WTC11 (cell line): ENCODE measurements around the gene ESR2. TPM values are rescaled to one million over a fixed set of nuclear protein-coding genes. Genes with fewer than 3 reads are reported as not detected.

Experiments used
- ATAC-seq: fragments of 200-7000 bp; cut with Tn5 transposase; 2 replicates; pipeline ENCODE4 v1.10.0; 2021; ENCODE audit warnings: mild to moderate bottlenecking, moderate library complexity
- CTCF ChIA-PET: fragments of 300-600 bp; sonication (Branson Sonifier 250); formaldehyde crosslinking; loops from one replicate; lab custom pipeline; 2021; ENCODE audit warnings: antibody characterized with exemption; lab: Charles Lee
- POLR2A ChIA-PET: fragments of 350-600 bp; sonication (Branson Sonifier 250); formaldehyde crosslinking; loops from one replicate; lab custom pipeline; 2021; ENCODE audit warnings: antibody characterized with exemption; lab: Charles Lee
- DNase-seq: peaks from one replicate; pipeline ENCODE4 v3.0.0; 2021; ENCODE audit warnings: low spot score
- H3K27ac Mint-ChIP-seq: 2 replicates; pipeline ENCODE4 v1.8.0; 2021; ENCODE audit warnings: mixed read lengths
- H3K27me3 Mint-ChIP-seq: 2 replicates; pipeline ENCODE4 v1.8.0; 2021; ENCODE audit warnings: low read depth, mild to moderate bottlenecking, moderate library complexity, mixed read lengths
- H3K36me3 Mint-ChIP-seq: 2 replicates; pipeline ENCODE4 v1.8.0; 2021; ENCODE audit warnings: mixed read lengths
- H3K4me1 Mint-ChIP-seq: 2 replicates; pipeline ENCODE4 v1.8.0; 2022; ENCODE audit warnings: mixed read lengths
- H3K4me3 Mint-ChIP-seq: 2 replicates; pipeline ENCODE4 v1.8.0; 2021; ENCODE audit warnings: mild to moderate bottlenecking, moderate library complexity, mixed read lengths
- H3K9me3 Mint-ChIP-seq: 2 replicates; pipeline ENCODE4 v1.8.0; 2021; ENCODE audit warnings: mixed read lengths
- CBFB ChIP-seq: sonication (generic); formaldehyde crosslinking; IDR thresholded peaks from 2 replicates; pipeline ENCODE4 v1.8.1; 2022; ENCODE audit warnings: mild to moderate bottlenecking, low read depth, missing genetic modification reagents
- CDX4 ChIP-seq: fragments of 250-450 bp; sonication (Bioruptor Pico); IDR thresholded peaks from 2 replicates; pipeline ENCODE4 v1.9.0; 2021; ENCODE audit warnings: moderate library complexity, mild to moderate bottlenecking, inconsistent platforms, borderline replicate concordance
- E2F1 ChIP-seq: sonication (generic); formaldehyde crosslinking; IDR thresholded peaks from 2 replicates; pipeline ENCODE4 v1.8.0; 2022; ENCODE audit warnings: mild to moderate bottlenecking, missing genetic modification reagents
- E2F4 ChIP-seq: sonication (generic); formaldehyde crosslinking; IDR thresholded peaks from 2 replicates; pipeline ENCODE4 v1.8.1; 2022; ENCODE audit warnings: low read depth, mild to moderate bottlenecking, moderate library complexity, missing genetic modification reagents, borderline replicate concordance
- EMX1 ChIP-seq: fragments of 250-450 bp; sonication (Bioruptor Pico); IDR thresholded peaks from 2 replicates; pipeline ENCODE4 v1.8.0; 2021; ENCODE audit warnings: mild to moderate bottlenecking
- ESRRA ChIP-seq: sonication (generic); formaldehyde crosslinking; IDR thresholded peaks from 2 replicates; pipeline ENCODE4 v1.8.1; 2022; ENCODE audit warnings: mild to moderate bottlenecking, missing genetic modification reagents, borderline replicate concordance
- FOXP4 ChIP-seq: sonication (generic); formaldehyde crosslinking; IDR thresholded peaks from 2 replicates; pipeline ENCODE4 v1.8.0; 2022; ENCODE audit warnings: mild to moderate bottlenecking, missing genetic modification reagents
- HMGXB4 ChIP-seq: sonication (generic); formaldehyde crosslinking; IDR thresholded peaks from 2 replicates; pipeline ENCODE4 v1.8.1; 2023; ENCODE audit warnings: mild to moderate bottlenecking, moderate library complexity, missing genetic modification reagents
- IRF1 ChIP-seq: sonication (generic); formaldehyde crosslinking; IDR thresholded peaks from 2 replicates; pipeline ENCODE4 v1.8.0; 2023; ENCODE audit warnings: missing genetic modification reagents
- KAT7 ChIP-seq: sonication (generic); formaldehyde crosslinking; IDR thresholded peaks from 2 replicates; pipeline ENCODE4 v1.8.1; 2023; ENCODE audit warnings: missing genetic modification reagents, mild to moderate bottlenecking, borderline replicate concordance
- NR1H2 ChIP-seq: sonication (generic); formaldehyde crosslinking; IDR thresholded peaks from 2 replicates; pipeline ENCODE4 v1.9.0; 2021; ENCODE audit warnings: mild to moderate bottlenecking, moderate library complexity, missing genetic modification reagents
- OVOL2 ChIP-seq: fragments of 250-450 bp; sonication (Bioruptor Pico); IDR thresholded peaks from 2 replicates; pipeline ENCODE4 v1.9.0; 2021; ENCODE audit warnings: mild to moderate bottlenecking, borderline replicate concordance
- PRRX2 ChIP-seq: fragments of 250-450 bp; sonication (Bioruptor Pico); IDR thresholded peaks from 2 replicates; pipeline ENCODE4 v1.8.0; 2021; ENCODE audit warnings: mild to moderate bottlenecking
- RORB ChIP-seq: fragments of 250-450 bp; sonication (Bioruptor Pico); IDR thresholded peaks from 2 replicates; pipeline ENCODE4 v1.9.0; 2021; ENCODE audit warnings: mild to moderate bottlenecking
- ZNF232 ChIP-seq: sonication (generic); formaldehyde crosslinking; IDR thresholded peaks from 2 replicates; pipeline ENCODE4 v1.8.0; 2022; ENCODE audit warnings: mild to moderate bottlenecking, missing genetic modification reagents
- ZNF263 ChIP-seq: sonication (generic); formaldehyde crosslinking; IDR thresholded peaks from 2 replicates; pipeline ENCODE4 v1.8.1; 2022; ENCODE audit warnings: low read depth, mild to moderate bottlenecking, moderate library complexity, missing genetic modification reagents
- ZNF317 ChIP-seq: sonication (generic); formaldehyde crosslinking; IDR thresholded peaks from 2 replicates; pipeline ENCODE4 v1.8.1; 2023; ENCODE audit warnings: low read depth, mild to moderate bottlenecking, moderate library complexity, missing genetic modification reagents, borderline replicate concordance
- total RNA-seq: library from RNA; stranded (reverse); gene quantifications from 3 replicates; pipeline ENCODE4 v1.2.3, GENCODE V29; 2021
- TF ChIP-seq, protein P1 (sequence below): sonication (generic); formaldehyde crosslinking; IDR thresholded peaks from 2 replicates; pipeline ENCODE4 v1.8.1; 2023; ENCODE audit warnings: mild to moderate bottlenecking, missing genetic modification reagents, moderate library complexity
- TF ChIP-seq, protein P2 (sequence below): sonication (generic); formaldehyde crosslinking; IDR thresholded peaks from 2 replicates; pipeline ENCODE4 v1.8.1; 2023; ENCODE audit warnings: mild to moderate bottlenecking, missing genetic modification reagents, moderate library complexity

The ESR2 gene
- total RNA-seq, 1 experiment from 2014 or later, result 0.50 TPM

- ChIA-PET POLR2A (no interaction called here), CTCF (interaction anchor here (0.7 kb wide), 1 partner anchor 52 kb away, joined by 3 read pairs; no protein-coding TSS in a partner anchor)
- no peaks in the 10 kb centered on the region for H3K9me3 Mint-ChIP-seq
- no peak for ATAC-seq
- H3K27ac Mint-ChIP-seq, result peak overlapping the region; percentile 43; the same call in 1 of the 2 replicates
- no peak for DNase-seq
- peaks cover 6% of the 10 kb centered on the region; the same call in 1 of the 2 replicates for H3K36me3 Mint-ChIP-seq
- TF ChIP-seq EMX1 (CRISPR knock-in tag) (no peak), IRF1 (CRISPR knock-in tag) (no peak), PRRX2 (CRISPR knock-in tag) (no peak), CDX4 (CRISPR knock-in tag) (no peak), E2F1 (CRISPR knock-in tag) (no peak), ESRRA (CRISPR knock-in tag) (no peak), ZNF317 (CRISPR knock-in tag) (no peak), NR1H2 (no peak), OVOL2 (no peak), KAT7 (CRISPR knock-in tag) (no peak), ZNF232 (CRISPR knock-in tag) (no peak), E2F4 (no peak), FOXP4 (CRISPR knock-in tag) (no peak), HMGXB4 (CRISPR knock-in tag) (no peak)
- peaks cover 25% of the 10 kb centered on the region for H3K4me1 Mint-ChIP-seq
- no peaks in the 10 kb centered on the region for H3K27me3 Mint-ChIP-seq
- no peak overlapping the region for H3K4me3 Mint-ChIP-seq
Observed at GRCh38 chr14:64062381-64063115, 231.6 kb downstream of the ESR2 start.

GRCh38 chr14:64061706-64062105 is 232.5 kb downstream of the ESR2 start:
- peak overlapping the region; percentile 14; the same call in 1 of the 2 replicates for H3K4me3 Mint-ChIP-seq
- CTCF ChIA-PET, result interaction anchor here (1.8 kb wide), 1 partner anchor 8 kb away, joined by 7 read pairs; no protein-coding TSS in a partner anchor
- no peaks in the 10 kb centered on the region for H3K27me3 Mint-ChIP-seq
- DNase-seq (no peak), ATAC-seq (no peak)
- H3K9me3 Mint-ChIP-seq, result no peaks in the 10 kb centered on the region
- H3K36me3 Mint-ChIP-seq, result peaks cover 10% of the 10 kb centered on the region
- POLR2A ChIA-PET, result no interaction called here
- peak overlapping the region; percentile 20; the same call in 1 of the 2 replicates for H3K27ac Mint-ChIP-seq
- peaks cover 25% of the 10 kb centered on the region for H3K4me1 Mint-ChIP-seq
- TF ChIP-seq ZNF263 (CRISPR knock-in tag) (no peak), CBFB (no peak), HMGXB4 (CRISPR knock-in tag) (no peak), RORB (no peak), FOXP4 (CRISPR knock-in tag) (no peak)
- TF ChIP-seq, protein P1, sequence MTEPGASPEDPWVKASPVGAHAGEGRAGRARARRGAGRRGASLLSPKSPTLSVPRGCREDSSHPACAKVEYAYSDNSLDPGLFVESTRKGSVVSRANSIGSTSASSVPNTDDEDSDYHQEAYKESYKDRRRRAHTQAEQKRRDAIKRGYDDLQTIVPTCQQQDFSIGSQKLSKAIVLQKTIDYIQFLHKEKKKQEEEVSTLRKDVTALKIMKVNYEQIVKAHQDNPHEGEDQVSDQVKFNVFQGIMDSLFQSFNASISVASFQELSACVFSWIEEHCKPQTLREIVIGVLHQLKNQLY, result no peak
- TF ChIP-seq, protein P2, sequence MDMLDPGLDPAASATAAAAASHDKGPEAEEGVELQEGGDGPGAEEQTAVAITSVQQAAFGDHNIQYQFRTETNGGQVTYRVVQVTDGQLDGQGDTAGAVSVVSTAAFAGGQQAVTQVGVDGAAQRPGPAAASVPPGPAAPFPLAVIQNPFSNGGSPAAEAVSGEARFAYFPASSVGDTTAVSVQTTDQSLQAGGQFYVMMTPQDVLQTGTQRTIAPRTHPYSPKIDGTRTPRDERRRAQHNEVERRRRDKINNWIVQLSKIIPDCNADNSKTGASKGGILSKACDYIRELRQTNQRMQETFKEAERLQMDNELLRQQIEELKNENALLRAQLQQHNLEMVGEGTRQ, result no peak
